ENCODE measurements around the gene PRPF39.
A peak's percentile ranks its signal among the peaks of the same experiment; 100 is the strongest.

The PRPF39 gene

GRCh38 chr14:45134051-45134958 lies 50.4 kb downstream of the PRPF39 start, which contains the start of gene FKBP3 (continued):
- TF ChIP-seq ZNF561 (tag by site-specific recombination; IDR thresholded peaks at IDR 0.05; ENCODE audit: borderline replicate concordance) (peak; percentile 38; the same call in 1 of the 2 replicates), ZNF521 (tag by site-specific recombination; IDR thresholded peaks at IDR 0.05) (no peak), MZF1 (tag by site-specific recombination; IDR thresholded peaks at IDR 0.05; ENCODE audit: borderline replicate concordance) (no peak), ZNF610 (tag by site-specific recombination; IDR thresholded peaks at IDR 0.05; ENCODE audit: borderline replicate concordance) (0 out of 2 replicates have a peak, but pooled peaks have one; percentile 36), ZBTB11 (tag by site-specific recombination; conservative IDR thresholded peaks at IDR 0.05; ENCODE audit: low read depth) (peak; percentile 64)
- TF ChIP-seq, protein P1, sequence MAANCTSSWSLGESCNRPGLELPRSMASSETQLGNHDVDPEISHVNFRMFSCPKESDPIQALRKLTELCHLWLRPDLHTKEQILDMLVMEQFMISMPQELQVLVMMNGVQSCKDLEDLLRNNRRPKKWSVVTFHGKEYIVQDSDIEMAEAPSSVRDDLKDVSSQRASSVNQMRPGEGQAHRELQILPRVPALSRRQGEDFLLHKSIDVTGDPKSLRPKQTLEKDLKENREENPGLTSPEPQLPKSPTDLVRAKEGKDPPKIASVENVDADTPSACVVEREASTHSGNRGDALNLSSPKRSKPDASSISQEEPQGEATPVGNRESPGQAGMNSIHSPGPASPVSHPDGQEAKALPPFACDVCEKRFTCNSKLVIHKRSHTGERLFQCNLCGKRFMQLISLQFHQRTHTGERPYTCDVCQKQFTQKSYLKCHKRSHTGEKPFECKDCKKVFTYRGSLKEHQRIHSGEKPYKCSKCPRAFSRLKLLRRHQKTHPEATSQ (tag by site-specific recombination; IDR thresholded peaks at IDR 0.05), result no peak

DNA sequence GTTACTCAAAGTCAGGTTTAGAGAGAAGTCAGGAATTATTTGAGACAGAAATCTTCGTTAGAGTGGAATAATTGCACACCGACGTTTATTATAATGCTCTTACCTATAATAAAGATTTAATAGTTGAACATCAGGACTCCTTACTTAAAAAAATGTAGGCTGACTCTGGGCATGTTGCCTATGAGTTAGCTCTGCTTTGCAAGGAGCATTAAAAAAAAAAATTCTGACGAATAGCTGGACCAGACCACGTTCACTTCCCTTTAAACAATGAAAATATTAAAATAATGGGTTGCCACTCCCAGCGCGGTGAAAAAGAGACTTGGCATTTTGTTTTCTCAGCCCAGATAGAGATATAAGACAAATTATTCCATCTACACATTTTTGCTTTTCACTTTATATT lies 51.2 kb downstream of the PRPF39 start:
- ChIA-PET CTCF (interaction anchor here (1.4 kb wide), 1 partner anchor 222 kb away, joined by 7 read pairs; no protein-coding TSS in a partner anchor), POLR2A (interaction anchor here (0.6 to 4.0 kb wide), 5 partner anchors 12 to 173 kb away, joined by 3 to 22 read pairs (median 5); partner anchors contain the start of genes KLHL28, MIS18BP1, PRPF39 and TOGARAM1)
- H3K4me1 ChIP-seq (ENCODE audit: control insufficient read depth, insufficient read depth, low read length), result peaks cover 9% of the 10 kb centered on the region; the same call in 1 of the 2 replicates
- peak overlapping the region; percentile 50 for H3K4me3 ChIP-seq (ENCODE audit: low read depth, low read length)
- peaks cover 4 to 12% of the 10 kb centered on the region in 2 experiments for H3K36me3 ChIP-seq (ENCODE audit: control insufficient read depth in 2 of 2, insufficient read depth in 1 of 2, low read length in 2 of 2)
- H3K27ac ChIP-seq (ENCODE audit: extremely low read depth, low read depth, low read length), result peak overlapping the region; percentile 60
- TF ChIP-seq PRDM1 (tag by site-specific recombination; IDR thresholded peaks at IDR 0.05) (no peak), ZNF555 (tag by site-specific recombination; conservative IDR thresholded peaks at IDR 0.05) (no peak)
- H3K9me3 ChIP-seq (ENCODE audit: control insufficient read depth, insufficient read depth, low read depth, low read length), result no peaks in the 10 kb centered on the region

DNA sequence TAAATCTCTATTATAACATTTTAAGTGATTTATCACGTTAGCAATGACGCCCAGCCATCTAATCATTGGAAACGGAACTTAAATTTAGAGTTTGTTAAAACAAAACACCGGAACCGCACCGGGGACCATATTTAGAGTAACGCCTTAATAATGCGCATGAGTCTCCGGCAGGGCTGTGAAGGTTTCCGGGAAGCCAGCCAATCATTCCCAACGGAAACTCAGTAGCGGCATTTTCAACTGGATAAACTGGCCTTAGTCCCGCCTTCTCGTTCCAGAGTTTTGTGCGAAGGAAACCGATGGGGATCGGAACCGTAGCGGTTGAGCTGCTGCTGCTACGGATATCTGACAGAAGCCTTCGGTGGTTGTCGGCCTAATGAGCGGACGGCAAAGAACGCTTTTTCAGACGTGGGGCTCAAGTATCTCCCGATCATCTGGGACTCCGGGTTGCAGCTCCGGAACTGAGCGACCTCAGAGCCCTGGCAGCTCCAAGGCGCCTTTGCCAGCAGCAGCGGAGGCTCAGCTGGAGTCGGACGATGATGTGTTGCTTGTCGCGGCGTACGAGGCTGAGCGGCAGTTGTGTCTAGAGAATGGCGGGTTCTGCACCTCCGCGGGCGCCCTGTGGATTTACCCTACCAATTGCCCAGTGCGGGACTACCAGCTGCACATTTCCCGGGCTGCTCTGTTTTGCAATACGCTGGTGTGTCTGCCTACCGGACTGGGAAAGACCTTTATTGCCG lies 51.9 kb downstream of the PRPF39 start, which contains the start of gene FANCM:
Gene FANCM (plus strand): TSS at position 272 of the 737 bp plus-strand sequence. CDS start 102 bp downstream, at position 374.
- H3K27ac ChIP-seq (ENCODE audit: extremely low read depth, low read depth, low read length), result peak within 1 kb of the TSS; percentile 73
- peak within 1 kb of the TSS; percentile 97 for H3K4me3 ChIP-seq (ENCODE audit: low read depth, low read length)
- peaks cover 9% of the 10 kb centered on the region; the same call in 1 of the 2 replicates for H3K4me1 ChIP-seq (ENCODE audit: control insufficient read depth, insufficient read depth, low read length)
- peaks cover 0 to 8% of the 10 kb centered on the region in 2 experiments; a peak in 1 of 3 replicates for H3K36me3 ChIP-seq (ENCODE audit: control insufficient read depth in 2 of 2, insufficient read depth in 1 of 2, low read length in 2 of 2)
- POLR2A ChIA-PET, result interaction anchor here (0.8 to 4.0 kb wide), 3 partner anchors 13 to 174 kb away, joined by 3 to 22 read pairs (median 5); partner anchors contain the start of genes KLHL28, MIS18BP1 and TOGARAM1
- CTCF ChIA-PET, result interaction anchor here (1.4 to 1.5 kb wide), 2 partner anchors 118 to 133 kb away, joined by 3 to 6 read pairs; partner anchors contain the start of gene MIS18BP1
- no peaks in the 10 kb centered on the region for H3K9me3 ChIP-seq (ENCODE audit: control insufficient read depth, insufficient read depth, low read depth, low read length)
- TF ChIP-seq KLF10 (tag by site-specific recombination; IDR thresholded peaks at IDR 0.05) (no peak), ZNF585B (tag by site-specific recombination; IDR thresholded peaks at IDR 0.05) (no peak), ZNF366 (tag by site-specific recombination; conservative IDR thresholded peaks at IDR 0.05) (no peak), ZNF529 (tag by site-specific recombination; IDR thresholded peaks at IDR 0.05; ENCODE audit: insufficient replicate concordance) (no peak), ZNF16 (tag by site-specific recombination; IDR thresholded peaks at IDR 0.05; ENCODE audit: low read depth) (no peak), ZNF214 (tag by site-specific recombination; IDR thresholded peaks at IDR 0.05; ENCODE audit: borderline replicate concordance) (no peak), ZNF112 (tag by site-specific recombination; IDR thresholded peaks at IDR 0.05) (no peak), ZNF549 (tag by site-specific recombination; IDR thresholded peaks at IDR 0.05) (no peak), ZBTB20 (tag by site-specific recombination; IDR thresholded peaks at IDR 0.05) (peak; percentile 40; the same call in 1 of the 2 replicates), ZNF837 (tag by site-specific recombination; IDR thresholded peaks at IDR 0.05) (no peak)
- TF ChIP-seq, protein P2, sequence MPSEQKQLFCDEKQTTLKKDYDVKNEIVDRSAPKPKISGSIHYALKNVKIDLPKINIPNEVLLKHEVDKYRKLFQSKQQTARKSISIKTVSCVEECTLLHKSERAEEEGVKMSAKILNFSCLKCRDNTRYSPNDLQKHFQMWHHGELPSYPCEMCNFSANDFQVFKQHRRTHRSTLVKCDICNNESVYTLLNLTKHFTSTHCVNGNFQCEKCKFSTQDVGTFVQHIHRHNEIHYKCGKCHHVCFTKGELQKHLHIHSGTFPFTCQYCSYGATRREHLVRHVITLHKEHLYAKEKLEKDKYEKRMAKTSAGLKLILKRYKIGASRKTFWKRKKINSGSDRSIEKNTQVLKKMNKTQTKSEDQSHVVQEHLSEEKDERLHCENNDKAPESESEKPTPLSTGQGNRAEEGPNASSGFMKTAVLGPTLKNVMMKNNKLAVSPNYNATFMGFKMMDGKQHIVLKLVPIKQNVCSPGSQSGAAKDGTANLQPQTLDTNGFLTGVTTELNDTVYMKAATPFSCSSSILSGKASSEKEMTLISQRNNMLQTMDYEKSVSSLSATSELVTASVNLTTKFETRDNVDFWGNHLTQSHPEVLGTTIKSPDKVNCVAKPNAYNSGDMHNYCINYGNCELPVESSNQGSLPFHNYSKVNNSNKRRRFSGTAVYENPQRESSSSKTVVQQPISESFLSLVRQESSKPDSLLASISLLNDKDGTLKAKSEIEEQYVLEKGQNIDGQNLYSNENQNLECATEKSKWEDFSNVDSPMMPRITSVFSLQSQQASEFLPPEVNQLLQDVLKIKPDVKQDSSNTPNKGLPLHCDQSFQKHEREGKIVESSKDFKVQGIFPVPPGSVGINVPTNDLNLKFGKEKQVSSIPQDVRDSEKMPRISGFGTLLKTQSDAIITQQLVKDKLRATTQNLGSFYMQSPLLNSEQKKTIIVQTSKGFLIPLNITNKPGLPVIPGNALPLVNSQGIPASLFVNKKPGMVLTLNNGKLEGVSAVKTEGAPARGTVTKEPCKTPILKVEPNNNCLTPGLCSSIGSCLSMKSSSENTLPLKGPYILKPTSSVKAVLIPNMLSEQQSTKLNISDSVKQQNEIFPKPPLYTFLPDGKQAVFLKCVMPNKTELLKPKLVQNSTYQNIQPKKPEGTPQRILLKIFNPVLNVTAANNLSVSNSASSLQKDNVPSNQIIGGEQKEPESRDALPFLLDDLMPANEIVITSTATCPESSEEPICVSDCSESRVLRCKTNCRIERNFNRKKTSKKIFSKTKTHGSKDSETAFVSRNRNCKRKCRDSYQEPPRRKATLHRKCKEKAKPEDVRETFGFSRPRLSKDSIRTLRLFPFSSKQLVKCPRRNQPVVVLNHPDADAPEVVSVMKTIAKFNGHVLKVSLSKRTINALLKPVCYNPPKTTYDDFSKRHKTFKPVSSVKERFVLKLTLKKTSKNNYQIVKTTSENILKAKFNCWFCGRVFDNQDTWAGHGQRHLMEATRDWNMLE (tag by site-specific recombination; conservative IDR thresholded peaks at IDR 0.05; ENCODE audit: low read depth), result peak; percentile 56; the same call in 1 of the 2 replicates

Data from HEK293 (cell line).